ENCODE data around the gene GPR158.
"Not testable (repeated sequence)": the region's sequence is repeated elsewhere in the genome, so short reads cannot be mapped to it uniquely, and the experiment has no call there.

GPR158 gene

DNA sequence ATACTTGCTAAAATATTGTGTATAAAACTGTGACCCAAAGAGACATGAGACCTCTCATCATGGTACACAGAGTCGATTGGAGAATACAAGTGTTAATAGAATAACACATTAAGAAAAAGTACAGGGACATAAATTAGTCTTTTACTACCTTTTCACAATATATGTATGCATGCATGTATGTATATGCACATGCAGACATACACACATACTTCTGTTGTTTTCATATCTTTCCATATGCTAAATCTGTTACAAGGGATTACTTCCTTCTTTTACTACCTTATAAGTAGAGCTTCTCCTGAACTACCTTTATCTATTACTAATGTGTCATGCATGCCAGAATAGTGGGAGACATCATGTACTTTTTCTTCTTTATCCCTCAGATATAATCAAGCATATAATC, 131.6 kb downstream of the GPR158 start:
- TF ChIP-seq ZFX (IDR thresholded peaks at IDR 0.05; ENCODE audit: borderline replicate concordance), result no peak
- TF ChIP-seq, protein P1, sequence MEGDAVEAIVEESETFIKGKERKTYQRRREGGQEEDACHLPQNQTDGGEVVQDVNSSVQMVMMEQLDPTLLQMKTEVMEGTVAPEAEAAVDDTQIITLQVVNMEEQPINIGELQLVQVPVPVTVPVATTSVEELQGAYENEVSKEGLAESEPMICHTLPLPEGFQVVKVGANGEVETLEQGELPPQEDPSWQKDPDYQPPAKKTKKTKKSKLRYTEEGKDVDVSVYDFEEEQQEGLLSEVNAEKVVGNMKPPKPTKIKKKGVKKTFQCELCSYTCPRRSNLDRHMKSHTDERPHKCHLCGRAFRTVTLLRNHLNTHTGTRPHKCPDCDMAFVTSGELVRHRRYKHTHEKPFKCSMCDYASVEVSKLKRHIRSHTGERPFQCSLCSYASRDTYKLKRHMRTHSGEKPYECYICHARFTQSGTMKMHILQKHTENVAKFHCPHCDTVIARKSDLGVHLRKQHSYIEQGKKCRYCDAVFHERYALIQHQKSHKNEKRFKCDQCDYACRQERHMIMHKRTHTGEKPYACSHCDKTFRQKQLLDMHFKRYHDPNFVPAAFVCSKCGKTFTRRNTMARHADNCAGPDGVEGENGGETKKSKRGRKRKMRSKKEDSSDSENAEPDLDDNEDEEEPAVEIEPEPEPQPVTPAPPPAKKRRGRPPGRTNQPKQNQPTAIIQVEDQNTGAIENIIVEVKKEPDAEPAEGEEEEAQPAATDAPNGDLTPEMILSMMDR (IDR thresholded peaks at IDR 0.05), result no peak
- H3K27ac ChIP-seq, result no peak overlapping the region

DNA sequence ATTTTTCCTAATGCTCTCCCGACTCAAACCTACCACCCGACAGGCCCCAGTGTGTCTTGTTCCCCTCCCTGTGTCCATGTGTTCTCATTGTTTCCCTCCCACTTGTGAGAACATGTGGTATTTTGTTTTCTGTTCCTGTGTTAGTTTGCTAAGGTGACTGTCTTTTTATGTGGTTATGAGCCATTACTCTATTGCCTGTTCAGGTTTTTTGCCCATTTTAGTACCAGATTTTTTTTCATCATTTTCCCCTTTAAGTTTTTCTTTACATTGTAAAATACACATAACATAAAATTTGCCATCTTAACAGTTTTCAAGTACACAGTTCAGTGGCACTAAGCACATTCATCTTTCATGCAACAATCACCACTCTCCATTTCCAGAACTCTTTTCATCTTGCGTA, 133.5 kb downstream of the GPR158 start:
- no peak for TF ChIP-seq ZFX (IDR thresholded peaks at IDR 0.05; ENCODE audit: borderline replicate concordance)
- TF ChIP-seq, protein P1 (IDR thresholded peaks at IDR 0.05), result no peak
- no peak overlapping the region for H3K27ac ChIP-seq

DNA sequence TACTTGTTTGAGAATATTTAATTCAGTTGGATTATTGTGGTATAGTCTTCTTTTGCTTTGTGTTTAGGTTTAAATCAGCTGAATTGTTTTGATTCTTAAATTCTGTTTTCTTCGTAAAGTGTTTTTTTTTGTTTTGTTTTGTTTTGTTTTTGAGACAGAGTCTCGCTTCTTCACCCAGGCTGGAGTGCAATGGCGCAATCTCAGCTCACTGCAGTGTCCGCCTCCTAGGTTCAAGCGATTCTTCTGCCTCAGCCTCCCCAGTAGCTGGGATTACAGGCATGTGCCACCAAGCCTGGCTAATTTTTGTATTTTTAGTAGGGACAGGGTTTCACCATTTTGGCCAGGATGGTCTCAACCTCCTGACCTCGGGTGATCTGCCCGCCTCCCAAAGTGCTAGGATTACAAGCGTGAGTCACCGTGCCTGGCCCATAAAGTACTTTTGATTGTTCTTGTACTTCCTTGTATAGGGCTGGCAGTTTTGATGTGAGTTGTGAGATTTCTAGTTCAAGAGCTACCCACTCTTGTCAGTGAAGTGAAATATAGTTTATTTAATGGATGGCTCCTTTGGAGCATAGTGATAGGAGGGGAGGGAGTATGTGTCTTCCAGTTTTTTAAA, 142.9 kb downstream of the GPR158 start:
- H3K27ac ChIP-seq, result not testable (repeated sequence)

DNA sequence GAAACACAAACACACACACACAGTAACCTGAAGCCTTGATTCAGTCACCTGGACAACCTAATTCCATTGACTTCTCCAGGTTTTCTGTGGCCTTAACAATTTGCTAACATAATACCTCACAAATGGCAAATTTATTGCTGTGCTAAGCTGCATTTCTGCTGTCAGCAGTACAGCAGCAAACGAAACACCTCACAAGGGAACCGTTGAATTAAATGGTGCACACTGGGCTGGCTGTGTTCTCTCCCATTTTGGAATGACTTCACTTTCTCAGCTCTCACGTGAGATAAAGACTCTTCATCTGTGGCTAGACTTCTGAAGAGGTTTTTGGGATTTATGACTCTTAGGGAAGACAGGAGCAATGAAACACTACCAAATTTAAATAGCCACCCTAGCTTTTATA, 152.5 kb downstream of the GPR158 start:
- TF ChIP-seq, protein P1 (IDR thresholded peaks at IDR 0.05), result no peak
- TF ChIP-seq ZFX (IDR thresholded peaks at IDR 0.05; ENCODE audit: borderline replicate concordance), result no peak
- H3K27ac ChIP-seq, result no peak overlapping the region

DNA sequence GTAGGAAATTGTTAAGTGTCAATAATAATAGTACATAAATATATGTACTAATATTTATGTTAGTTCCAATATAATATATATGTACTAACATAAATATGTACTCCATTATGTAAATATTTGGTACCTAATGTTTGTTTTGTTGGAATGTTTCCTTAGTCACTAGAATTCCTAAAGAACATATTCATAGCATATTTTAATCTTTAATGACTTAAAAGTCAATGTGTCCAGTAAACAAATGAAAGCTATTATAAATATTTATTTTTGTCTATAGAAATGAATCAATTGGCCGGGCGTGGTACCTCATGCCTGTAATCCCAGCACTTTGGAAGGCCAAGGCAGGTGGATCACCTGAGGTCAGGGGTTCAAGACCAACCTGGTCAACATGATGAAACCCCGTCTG, 153.6 kb downstream of the GPR158 start:
- TF ChIP-seq ZFX (IDR thresholded peaks at IDR 0.05; ENCODE audit: borderline replicate concordance), result no peak
- TF ChIP-seq, protein P1 (IDR thresholded peaks at IDR 0.05), result no peak
- H3K27ac ChIP-seq, result no peak overlapping the region

DNA sequence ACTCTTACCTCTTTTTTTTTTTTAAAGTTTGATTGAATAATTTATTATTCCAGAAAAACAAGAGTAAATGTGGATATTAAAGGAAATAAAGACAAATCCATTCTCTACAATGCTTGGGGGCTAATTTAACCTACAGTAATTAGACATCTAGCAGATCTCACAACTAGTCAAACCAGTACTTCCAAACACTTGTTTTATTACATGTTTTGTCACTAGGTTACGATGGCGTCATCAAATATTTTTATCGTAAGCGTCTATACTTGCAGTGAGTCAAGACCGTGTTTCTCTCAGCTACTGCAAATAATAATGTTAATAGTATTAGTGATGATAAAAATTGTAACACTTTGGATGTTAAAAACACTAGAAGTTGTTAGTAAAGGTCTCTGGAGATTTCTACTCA, 154.8 kb downstream of the GPR158 start:
- not testable (repeated sequence) for H3K27ac ChIP-seq

DNA sequence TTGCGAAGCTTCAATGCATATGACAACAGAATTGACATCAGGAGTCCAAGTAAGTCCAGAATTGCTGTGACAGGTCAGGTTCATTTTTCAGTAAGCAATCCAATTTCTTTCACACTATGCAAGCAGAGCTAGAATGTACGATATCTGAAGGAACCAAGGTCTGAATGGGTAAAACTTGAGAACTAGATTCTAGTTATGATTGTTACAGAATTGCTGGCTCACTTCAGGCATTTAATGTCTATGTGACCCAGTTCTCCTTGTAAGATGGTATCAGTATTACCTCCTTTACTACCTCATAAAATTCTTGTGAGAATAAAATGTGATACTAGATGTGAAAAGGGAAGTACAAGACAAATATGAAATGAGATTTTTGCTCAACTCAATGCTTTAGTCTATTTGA, 159.6 kb downstream of the GPR158 start:
- no peak overlapping the region for H3K27ac ChIP-seq
- TF ChIP-seq, protein P1 (IDR thresholded peaks at IDR 0.05), result no peak

DNA sequence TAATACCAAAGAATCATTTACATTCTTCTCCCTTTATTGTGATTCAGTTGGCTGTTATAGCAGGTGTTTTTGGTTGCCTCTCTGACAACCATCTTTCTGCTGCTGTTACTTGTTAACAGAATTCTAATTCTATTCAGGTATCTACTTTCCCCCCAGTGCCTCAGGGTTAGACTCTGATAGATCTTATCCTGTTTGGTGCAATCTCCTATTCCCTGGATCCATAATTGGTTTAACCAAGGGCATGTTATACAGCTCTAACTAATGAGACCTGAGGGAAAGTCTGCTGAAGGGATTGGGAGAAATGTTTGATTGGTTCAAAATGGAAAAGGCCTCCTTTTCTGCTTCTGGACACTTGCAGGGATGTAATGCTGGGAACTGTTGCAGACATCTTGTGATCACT, 161.5 kb downstream of the GPR158 start:
- no peak for TF ChIP-seq ZFX (IDR thresholded peaks at IDR 0.05; ENCODE audit: borderline replicate concordance)
- TF ChIP-seq, protein P1 (IDR thresholded peaks at IDR 0.05), result no peak
- H3K27ac ChIP-seq, result no peak overlapping the region
